HG03066 (cell line): ENCODE results near the gene DNAH7.
"Not testable (repeated sequence)": the region's sequence is repeated elsewhere in the genome, so short reads cannot be mapped to it uniquely, and the experiment has no call there.

Experiments
- ATAC-seq: cut with Tn5 transposase; IDR thresholded peaks from one replicate; pipeline ENCODE4 v1.9.1; 2021; ENCODE audit warnings: low read depth; ENCODE audit not compliant: unreplicated experiment

Gene DNAH7

DNA sequence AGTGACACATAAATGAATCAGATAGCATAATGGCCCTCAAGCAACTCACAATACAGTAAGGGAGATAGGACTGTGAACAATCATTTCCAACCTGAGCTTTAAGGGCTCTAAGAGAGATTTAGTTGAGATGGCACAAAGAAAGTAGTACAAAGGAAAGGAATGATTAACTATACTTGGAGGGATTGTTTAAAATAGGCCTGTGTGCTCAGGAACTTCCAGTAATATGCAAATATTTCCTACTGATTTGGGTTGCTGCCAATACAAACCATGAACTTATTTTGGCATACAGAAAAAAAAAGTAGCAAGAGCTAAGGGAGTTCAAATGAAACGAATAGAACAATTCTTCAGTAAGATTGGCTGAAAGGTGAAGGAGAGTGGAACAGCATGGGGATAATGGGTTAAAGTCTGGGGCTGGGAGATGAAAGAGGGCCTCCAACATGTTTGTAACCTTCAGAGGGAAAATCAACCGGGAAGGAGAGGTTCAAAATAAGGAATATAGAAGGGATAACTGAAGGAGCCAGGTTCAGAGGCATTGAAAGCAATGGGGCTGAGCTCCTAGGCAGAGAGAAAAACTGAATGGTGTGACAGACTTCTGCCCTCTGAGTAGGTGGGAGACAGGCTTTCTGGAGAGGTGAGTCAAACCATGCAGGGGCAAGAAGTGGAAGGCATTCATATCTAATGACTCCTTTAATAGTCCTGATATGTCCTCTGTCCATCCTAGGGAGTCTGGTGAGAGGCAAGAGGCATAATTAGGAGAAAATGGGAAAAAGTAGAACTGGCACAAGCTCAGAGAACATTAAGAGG is 83.5 kb downstream of the DNAH7 start:
- ATAC-seq, result no peak

DNA sequence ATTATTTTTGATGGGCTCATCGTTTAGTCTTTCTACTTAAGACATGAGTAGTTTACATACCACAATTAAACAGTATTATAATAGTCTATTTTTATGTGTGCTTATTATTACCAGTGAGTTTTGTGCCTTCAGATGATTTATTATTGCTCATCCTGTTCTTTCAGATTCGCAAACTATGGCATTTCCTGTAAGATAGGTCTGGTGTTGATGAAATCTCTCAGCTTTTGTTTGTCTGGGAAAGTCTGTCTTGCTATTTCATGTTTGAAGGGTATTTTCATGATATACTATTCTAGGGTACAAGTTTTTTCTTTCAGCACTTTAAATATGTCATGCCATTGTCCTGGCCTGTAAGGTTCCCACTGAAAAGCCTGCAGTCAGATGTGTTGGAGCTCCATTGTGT is 101.3 kb downstream of the DNAH7 start:
- ATAC-seq, result no peak

DNA sequence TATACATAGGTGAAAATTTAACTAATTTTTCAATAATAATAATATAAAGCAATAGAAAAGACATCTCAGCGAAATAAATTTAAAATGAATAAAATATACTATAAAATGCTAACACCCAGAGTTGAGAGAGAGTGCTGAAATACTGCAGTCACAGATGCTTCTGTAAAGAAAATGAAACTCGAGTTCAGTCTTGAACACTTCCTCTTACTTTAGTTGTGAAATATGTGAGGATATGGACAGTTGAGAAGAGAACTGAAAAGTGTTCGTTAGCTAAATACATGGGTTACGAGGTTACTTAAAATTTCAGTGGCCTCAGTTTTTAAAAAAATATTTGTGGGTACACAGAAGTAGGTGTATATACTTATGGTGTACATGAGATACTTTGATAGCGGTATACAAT is 106.8 kb downstream of the DNAH7 start:
- peak; percentile 85 for ATAC-seq

DNA sequence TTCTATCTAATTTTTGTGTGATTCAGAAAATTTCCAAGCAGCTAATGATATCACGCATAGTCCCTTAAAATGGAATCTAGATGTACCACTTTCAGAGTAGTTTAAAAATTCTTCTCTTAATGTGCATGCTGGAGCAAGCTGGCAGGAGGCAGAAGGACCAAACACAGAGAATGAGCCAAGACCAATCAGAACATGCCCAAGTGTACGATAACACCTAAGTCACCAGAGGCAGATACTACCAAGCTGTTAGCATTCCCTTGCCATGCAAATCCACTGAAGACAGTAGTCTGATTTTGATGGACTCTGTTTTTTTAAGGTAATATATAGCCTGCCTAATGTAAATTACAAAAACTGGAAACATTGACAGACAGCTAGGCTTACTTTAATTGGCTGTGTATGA is 109.3 kb downstream of the DNAH7 start:
- ATAC-seq, result no peak

DNA sequence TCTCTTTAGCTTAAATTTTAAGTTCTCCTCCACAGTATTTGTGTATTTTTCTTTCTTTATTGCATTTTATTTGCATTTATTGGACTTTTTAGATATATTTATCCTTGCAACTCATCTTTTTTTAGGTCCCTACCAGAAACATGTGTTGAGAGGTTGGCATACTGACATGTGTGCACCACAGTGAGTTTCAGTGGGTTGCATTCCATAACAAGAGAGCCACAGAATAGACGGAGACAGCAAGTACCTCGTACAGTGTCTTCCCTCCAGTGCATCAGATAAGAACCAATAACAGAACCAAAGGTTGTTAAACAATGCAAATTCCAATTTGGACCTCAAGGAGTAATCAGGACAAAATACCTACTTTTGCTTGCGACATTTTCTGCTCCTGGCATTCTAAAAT is 111.9 kb downstream of the DNAH7 start:
- no peak for ATAC-seq

DNA sequence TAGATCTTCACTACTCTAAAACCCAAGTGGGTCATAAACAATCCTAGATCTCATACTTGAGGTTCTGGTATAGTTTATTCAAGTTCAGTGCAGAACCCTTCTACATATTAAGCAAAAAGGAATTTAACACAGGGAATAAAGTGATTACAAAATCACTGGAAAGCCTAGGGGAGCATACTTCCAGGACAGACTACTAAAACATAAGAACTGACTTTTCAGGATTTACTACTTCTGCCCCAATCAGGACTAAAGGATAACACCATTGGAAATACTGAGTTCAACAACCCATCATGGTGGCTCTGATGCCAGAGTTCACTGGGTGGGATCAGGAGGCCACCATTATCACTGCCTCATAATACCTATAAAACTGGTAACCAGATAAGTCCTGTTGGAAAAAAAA is 123.6 kb downstream of the DNAH7 start:
- ATAC-seq, result no peak

DNA sequence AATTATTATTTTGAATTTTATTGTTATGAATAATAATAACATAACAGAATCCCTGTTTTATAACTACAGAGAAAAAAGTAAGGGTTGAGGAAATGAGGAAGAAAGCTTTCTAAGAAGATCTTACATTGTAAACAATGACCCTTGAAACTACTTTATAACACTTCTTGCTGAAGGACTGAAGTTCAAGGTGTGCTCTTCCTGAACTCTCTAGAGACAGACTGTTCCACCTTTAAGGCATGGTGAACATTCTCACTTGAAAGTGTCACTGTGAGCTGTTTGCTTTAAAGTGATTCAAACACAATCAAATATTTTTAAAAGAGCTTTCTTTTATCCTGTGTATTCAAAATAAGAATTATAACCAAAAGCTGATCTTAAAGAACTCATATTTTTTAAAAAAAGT is 131.5 kb downstream of the DNAH7 start:
- no peak for ATAC-seq

DNA sequence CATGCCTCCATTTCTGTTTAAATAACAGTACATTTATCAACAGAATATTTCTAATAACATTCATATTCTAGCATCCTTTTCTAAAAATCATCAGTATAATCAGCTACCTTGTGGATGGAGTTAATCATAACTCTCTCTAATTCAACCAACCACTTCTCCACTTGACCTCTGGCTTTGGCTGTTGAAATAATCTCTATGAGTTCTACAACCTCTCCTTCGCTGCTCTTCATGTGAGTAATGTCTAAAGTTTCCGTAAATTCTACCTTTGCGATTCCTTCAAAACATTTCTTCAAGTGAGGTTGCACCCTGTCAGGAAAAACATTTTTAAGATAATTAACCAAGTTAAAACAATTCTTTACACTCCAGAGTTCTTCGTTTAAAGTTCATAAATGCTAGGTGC is 134.2 kb downstream of the DNAH7 start:
- ATAC-seq, result no peak

DNA sequence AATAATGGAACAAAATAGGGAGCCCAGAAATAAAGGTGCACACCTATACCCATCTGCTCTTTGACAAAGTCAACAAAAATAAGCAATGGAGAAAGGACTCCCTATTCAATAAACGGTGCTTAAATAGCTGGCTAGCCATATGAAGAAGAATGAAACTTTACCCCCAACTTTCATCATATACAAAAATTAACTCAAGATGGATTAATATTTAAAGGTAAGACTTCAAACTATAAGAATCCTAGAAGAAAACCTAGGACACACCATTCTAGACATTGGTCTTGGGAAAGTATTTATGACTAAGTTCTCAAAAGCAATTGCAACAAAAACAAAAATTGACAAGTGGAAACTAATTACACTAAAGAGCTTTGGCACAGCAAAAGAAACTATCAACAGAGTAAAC is 139.1 kb downstream of the DNAH7 start:
- no peak for ATAC-seq

DNA sequence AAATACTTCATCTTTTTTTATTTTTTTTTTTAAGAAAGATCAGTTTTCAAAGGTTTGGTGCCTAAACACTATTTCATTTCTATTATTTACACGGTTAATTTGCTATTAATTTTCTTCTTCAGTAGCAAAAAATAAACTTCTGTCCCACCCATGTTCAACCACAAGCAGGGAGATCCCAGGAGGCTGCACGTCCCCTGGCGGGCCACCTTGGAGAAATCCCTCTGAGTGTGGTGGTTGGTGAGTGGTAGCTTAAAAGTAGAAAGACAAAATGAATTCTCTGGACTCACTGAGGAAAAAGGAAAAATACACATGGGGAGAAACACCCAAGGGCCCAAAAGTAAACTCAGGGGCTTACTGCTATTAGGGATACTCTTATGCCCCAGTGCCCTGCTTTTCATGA is 143.5 kb downstream of the DNAH7 start:
- no peak for ATAC-seq

DNA sequence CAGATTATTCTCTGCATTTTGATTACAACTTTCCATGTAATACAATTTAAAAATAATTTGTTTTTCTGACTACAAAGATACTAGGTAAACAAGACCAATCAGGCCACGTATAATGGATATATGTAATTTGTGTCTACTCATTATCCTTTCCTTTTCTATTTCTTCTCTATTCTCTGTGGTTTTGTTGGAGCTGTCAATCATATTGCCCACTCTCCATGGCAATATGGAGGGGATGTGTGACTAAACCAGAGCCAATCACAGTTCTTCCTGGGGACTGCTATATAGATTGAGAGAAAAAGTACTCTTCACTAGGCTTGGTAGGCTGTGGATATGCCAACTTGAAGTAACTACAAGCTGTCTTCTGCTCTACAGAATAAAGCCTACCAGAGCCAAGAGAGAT is 144.7 kb downstream of the DNAH7 start:
- no peak for ATAC-seq

DNA sequence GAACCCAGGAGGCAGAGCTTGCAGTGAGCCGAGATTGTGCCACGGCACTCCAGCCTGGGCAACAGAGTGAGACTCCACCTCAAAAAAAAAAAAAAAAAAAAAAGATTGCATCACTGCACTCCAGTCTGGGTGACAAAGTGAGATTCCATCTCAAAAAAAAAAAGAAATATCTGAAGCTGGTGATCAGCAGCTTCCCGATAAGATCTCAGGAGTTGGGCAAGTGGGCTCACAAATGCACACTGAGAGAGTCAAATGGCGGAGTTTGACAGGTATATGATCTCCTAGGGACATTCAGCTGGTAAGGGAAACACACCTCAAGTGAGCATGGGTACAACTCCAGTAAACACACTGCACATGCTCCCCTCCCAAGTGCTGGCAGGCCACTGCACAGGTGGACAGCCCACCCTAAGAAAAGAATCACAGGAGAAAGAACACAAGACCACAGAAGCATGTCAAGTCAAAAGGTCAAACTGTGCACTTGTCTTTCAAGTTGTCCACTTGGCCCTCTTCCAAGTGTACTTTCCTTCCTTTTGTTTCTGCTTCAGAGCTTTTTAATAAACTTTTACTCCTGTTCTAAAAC is 151.5 kb downstream of the DNAH7 start:
- ATAC-seq, result not testable (repeated sequence)

DNA sequence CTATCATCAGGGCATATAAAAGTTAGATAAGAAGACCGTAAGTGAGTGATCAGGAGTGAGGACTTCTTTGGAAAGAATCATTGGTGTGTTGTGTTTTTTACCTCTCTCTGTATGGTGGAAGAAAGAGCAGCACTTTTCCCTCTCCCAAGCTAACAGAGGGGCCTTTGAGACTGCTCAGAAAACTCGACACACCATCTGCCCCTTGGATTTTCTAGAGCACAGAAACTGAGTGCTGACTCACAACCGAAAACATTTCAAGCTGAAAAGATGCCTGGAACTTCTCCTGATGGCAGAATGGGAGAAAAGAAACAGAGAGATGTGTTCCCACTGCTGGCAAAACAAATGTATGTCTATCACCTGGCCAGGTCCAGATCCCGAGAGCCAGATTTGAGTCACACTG is 156.6 kb downstream of the DNAH7 start:
- no peak for ATAC-seq

DNA sequence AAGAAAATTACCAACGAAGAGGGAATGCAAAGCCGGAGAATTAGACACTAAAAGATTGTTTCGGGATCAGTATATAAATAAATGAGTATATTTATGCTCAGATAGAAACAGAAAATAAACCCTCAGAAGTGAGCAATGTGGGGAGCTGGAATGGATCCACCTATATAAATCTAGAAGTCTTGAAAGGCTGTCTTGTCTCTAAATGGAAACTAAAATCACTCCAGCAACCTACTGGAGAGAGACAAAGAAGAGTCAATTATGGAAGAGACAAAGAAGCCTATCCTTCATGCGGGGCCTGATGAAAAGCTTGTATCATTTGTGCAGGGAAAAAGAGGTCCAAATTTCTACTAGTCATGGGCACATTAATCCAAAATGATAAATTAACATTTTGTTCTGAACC is 158.1 kb downstream of the DNAH7 start:
- no peak for ATAC-seq

DNA sequence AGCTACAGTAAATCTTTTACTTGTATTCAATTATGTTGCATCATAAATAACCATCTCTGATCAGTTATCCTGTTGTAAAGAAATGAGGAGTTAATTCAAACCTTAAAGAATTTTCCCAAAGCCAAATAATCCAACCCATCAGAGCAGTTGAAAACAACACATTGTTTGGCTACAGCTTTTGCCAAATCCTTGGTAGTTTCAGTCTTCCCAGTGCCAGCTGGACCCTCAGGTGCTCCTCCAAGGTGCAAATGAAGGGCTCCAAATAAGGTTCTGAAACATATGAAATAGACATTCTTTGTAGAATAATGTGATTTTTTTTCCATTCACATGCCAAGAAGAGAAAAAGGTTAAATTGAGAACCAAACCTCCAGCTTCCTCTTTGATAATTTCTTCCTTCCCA is 158.7 kb downstream of the DNAH7 start:
- ATAC-seq, result no peak

DNA sequence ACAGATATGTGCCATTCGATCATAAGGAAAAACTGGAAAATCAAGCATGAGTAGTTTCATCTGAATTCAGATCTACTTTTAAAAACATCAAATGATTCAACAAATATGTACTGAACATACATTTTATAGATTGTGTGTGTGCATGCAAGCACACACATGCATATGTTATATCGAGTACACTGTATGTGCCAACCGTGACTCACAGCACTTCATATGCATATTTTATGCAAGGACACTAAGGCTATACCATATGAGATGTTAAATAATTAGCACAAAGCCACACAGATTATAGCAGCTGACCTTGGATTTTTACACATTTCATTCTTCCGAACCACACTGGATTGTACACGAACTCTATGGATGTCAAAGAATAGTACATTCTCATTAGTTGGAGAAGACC is 161.2 kb downstream of the DNAH7 start:
- ATAC-seq, result no peak

DNA sequence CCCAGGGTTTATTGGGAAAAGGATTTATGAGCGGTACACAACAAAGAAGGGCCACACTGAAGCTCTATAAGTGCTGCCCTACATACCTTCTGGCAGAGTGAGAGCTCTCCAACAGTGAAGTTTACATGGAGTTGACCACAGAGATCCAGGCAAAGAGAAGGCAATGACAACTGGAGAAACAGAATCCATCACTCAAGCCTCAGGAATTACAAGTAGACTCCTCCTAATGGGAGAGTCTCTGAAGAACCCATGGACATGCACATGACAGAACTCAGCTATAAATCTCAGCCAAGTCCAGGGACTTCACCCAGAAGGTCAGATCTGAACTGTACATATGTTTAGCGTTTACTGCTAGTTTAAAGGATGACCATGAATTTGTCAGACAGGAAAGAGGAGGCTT is 164.7 kb downstream of the DNAH7 start:
- no peak for ATAC-seq

DNA sequence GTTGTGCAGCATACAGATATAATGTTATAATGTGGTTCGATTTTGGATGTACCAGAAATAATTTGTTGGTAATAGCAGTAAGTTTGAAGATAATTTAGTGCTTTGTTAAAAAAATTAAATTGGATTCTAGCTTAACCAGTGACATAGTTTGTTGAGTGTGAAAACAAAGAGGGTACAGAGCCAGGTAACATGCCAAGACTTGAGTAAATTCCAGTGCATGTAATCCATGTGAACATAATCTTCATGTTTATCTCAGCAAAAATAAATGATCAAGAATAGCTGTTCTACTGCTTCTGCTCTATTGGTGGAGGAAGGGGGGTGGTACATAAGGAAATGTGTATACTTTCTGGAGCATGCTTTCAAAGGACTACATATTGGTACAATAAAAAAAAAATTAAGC is 165.8 kb downstream of the DNAH7 start:
- no peak for ATAC-seq

DNA sequence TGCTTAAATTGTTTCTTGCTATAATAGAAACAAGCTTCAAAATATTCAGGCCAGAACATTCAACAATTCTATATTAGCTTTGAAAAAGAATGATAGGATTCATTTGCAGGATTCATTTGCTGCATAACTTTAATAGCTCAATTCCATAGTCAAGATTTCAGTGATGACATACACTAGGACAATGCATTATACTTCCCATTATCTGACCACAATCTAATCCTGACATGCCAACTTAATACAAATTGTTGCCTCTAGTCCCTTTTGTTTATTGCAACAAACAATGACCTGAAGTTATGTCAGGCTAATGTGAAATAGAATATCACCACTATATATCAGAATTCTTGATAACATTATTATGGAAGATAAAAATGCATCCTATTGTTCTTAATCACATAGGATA is 169.4 kb downstream of the DNAH7 start:
- no peak for ATAC-seq

DNA sequence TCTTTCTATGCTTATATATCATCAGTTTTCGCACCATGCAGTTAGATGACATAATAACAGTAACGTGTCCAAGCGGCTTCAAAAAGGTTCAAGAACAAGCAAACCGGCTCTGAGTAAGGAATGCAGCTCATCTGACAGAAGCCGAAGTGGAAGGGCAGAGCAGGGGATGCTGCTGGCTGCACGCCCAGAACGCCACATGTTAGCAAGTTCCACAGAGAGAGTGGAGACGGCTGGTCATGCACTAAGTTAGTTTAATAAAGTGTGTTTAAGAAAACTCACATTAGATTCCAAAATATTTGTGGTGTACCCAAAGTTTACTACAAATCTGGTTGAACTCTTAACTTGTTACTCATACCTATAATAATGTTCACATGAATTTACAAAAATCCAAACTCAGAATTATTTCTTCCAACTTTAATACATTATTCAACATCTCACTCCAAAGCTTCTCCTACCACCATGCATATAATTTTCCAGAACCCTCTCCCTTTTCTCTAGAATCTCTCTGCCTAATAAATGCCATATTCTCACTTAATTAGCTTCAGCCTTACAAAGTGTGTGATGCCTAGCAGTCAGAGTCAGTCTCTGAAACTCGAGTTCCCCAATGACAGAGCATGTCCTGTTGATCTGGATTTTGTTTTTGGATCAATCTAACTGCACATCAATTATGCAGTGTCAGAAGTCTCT is 170.0 kb downstream of the DNAH7 start:
- ATAC-seq, result no peak

DNA sequence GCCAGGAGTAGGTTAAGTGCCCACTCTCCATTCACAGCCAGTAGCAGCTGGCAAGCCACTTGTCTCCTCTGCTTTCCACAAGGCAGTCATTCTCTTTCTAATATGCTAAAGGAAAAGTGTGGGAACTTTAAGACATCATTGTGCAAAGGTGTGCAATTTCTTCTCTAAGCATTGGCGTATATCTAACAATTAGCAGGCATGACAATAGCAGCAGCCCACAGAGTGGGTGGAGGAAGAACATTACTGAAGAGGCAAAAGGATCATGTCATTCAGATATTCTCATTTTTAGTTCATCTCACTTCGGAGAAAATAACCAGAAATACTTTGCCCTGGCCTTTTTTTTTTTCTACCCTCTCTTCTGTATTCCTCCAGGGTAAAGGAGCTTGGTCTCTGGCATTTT is 177.6 kb downstream of the DNAH7 start:
- no peak for ATAC-seq

DNA sequence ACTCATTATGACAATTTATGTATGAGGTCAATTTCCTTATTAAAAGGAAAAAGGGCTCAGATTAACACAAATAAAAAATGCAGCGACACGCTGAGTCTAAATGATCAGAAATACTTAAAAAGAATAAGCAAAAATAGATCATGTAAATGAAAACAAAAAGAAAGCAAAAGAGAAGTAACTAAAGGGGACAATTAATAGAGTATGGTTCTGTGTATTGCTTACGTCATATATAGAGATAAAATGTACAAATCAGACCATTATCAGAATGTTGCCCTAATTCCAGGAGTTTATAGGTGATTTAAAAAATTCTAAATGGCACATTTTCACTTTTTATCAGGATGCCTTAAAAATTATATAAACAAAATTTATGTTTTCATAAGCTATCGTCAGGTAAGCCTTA is 189.5 kb downstream of the DNAH7 start:
- ATAC-seq, result no peak
